ENCODE measurements around the gene KLHDC4.
A peak's percentile ranks its signal among the peaks of the same experiment; 100 is the strongest.
"Not testable (repeated sequence)": the region's sequence is repeated elsewhere in the genome, so short reads cannot be mapped to it uniquely, and the experiment has no call there.

KLHDC4 gene
- 5.6 to 28.1 (median 13.6) reads per million in 17 experiments for total RNA-seq

- peak; percentile 91 to 94 (median 92) for DNase-seq
Observed at GRCh38 chr16:87765776-87766484, at the start of gene KLHDC4. KLHDC4 (minus strand) TSS chr16:87765986; CDS start chr16:87765890, 96 bp downstream.

GRCh38 chr16:87815567-87815966 lies 49.8 kb upstream of the KLHDC4 start:
- DNase-seq: no peak

- DNase-seq: no peak
Observed at GRCh38 chr16:87812200-87812656, 46.4 kb upstream of the KLHDC4 start.

- DNase-seq: not testable (repeated sequence)
Observed at GRCh38 chr16:87811454-87811853, 45.7 kb upstream of the KLHDC4 start.

- DNase-seq: peak in 2 of 4 experiments; percentile 32 to 47
Observed at GRCh38 chr16:87809150-87809902, 43.5 kb upstream of the KLHDC4 start.

GRCh38 chr16:87808108-87808507 lies 42.3 kb upstream of the KLHDC4 start:
- no peak for DNase-seq

GRCh38 chr16:87806641-87807546 lies 41.1 kb upstream of the KLHDC4 start:
- DNase-seq: peak; percentile 71 to 81 (median 78)

DNA sequence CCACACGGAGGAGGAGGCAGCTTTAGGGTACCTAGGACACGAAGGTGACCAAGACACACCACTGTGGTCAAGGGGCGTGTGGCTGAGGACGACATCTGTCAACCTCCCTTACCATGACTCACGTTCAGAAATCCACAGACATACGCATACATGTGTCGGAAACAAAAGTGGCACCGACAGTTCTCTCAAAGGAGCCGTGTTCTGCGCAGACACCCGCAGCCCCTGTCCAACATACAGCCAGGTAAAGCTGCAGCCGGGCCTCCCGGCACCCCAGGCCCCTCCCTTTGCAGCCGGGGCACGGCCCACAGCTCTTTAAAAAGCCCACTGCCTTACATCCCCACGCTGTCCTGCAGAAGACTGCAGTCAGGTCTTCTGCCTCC lies 40.5 kb upstream of the KLHDC4 start:
- DNase-seq: peak in 1 of 4 experiments; percentile 18

GRCh38 chr16:87803385-87803784 lies 37.6 kb upstream of the KLHDC4 start:
- no peak for DNase-seq

- no peak for DNase-seq
Observed at GRCh38 chr16:87802670-87803069, 36.9 kb upstream of the KLHDC4 start.

- DNase-seq: no peak
Observed at GRCh38 chr16:87801679-87802259, 36.0 kb upstream of the KLHDC4 start.

- DNase-seq: no peak
Observed at GRCh38 chr16:87800497-87800896, 34.7 kb upstream of the KLHDC4 start.

DNA sequence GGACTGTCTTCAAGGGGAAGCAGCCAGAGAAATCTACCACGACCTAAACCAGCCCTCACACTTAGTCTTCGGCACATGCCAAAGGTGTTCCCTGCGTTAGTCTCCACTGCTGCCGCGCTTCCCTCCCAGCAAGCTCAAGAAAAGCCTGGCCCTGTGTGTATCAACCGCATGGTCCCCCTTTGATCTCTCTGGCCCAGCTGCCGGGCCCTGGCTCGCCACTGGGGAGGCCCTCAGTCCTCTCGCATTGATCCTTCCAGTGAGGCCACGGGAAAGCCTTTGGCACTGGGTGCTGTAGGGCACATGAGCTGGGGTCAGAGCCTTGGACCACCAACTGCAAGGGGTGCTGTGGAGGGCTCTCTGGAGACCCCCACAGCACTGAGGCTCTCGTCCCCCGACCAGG lies 29.6 kb upstream of the KLHDC4 start:
- DNase-seq: no peak

- no peak for DNase-seq
Observed at GRCh38 chr16:87794485-87795078, 28.8 kb upstream of the KLHDC4 start.

DNA sequence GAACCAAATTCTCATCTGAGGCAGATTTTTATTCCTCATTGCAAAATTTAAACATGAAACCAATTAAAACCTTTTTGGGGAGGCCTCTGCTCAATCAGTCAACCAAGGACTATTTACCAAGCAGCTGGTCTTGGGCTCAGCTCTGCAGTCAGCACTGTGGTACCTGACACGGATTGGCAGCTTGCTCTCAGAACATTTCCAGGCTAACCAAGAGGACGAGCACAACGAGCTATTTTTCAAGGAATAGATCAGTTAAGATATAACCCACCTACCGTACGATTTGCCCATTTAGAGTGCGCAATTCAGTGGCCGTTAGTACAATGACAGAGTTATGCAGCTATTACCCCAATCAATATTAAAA lies 26.4 kb upstream of the KLHDC4 start:
- DNase-seq: no peak

DNA sequence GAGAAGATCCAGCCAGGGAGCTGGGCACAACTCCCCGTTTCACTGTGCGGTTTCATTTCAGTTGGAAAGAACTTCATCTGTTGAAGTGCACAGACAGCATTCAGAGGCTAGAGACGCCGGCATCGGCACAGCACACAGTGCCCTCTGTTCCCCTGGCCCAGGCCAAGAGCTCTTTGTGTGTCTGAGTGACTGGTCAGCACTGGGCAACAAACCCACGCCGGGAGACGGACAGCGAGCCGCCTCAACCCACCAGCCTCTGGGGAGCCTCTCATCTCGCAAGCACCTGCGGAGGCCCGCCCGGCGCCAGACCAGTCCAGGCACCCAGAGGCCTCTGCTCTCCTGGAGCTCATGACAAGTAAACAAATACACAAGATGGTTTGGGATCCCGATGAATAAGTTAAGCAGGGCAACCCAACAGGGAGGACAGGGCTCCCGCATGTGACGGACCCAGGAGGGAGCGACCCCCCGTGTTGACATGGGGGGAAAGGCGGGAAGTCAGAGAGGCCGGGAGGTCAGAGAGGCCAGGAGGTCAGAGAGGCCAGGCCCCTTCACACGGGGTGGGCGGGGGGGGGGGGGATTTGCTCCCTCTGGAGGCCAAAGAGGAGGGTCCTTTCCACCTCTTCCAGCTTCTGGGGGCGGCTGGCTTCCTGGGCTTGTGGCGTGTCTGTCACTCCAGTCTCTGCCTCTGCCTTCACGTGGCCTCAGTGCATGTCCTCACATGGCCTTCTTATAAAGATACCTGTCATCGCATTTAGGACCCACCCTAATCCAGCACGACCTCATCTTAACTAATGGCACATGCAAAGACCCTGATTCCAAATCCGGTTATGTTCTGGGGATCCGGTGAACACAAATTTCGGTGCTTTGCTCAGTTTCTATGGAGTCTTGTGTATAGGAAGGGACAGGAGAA lies 25.8 kb upstream of the KLHDC4 start:
- no peak for DNase-seq

GRCh38 chr16:87790292-87791100 lies 24.7 kb upstream of the KLHDC4 start:
- no peak for DNase-seq

GRCh38 chr16:87789437-87790291 lies 23.9 kb upstream of the KLHDC4 start:
- DNase-seq: peak in 3 of 4 experiments; percentile 16 to 47 (median 29)
